H1 (cell line): ENCODE results near the gene CAMK2D. TPM values are rescaled to one million over a fixed set of nuclear protein-coding genes. Genes with fewer than 3 reads are reported as not detected.

Experiments used
- CTCF ChIA-PET: fragments of 300-600 bp; sonication (Branson Sonifier 250); formaldehyde crosslinking; loops from one replicate; lab custom pipeline; 2021; ENCODE audit not compliant: partially characterized antibody; lab: Charles Lee
- POLR2A ChIA-PET: fragments of 300-600 bp; sonication (Branson Sonifier 250); formaldehyde crosslinking; loops from one replicate; lab custom pipeline; 2021; ENCODE audit warnings: inconsistent platforms; ENCODE audit not compliant: partially characterized antibody; lab: Charles Lee
- DNase-seq, 2 experiments: peaks; one replicate each; pipeline versions ENCODE4 v3.0.0 to v3.0.0-alpha.2; 2010 to 2022; ENCODE audit warnings: low spot score in 2 of 2, low read depth in 1 of 2, mixed read lengths in 1 of 2
- FAIRE-seq: peaks from 2 replicates; lab custom pipeline; 2011; peaks lifted over from hg19 to GRCh38; lab: Jason Lieb, UNC
- H2AFZ ChIP-seq: 2 replicates; pipeline ENCODE4 v1.8.1; 2012; ENCODE audit warnings: low read length, inconsistent platforms
- H2AK5ac ChIP-seq: 2 replicates; pipeline ENCODE4 v1.6.1; 2013; ENCODE audit warnings: low read depth, low read length
- H2BK120ac ChIP-seq: replicated peaks from 2 replicates; pipeline ENCODE3; 2013; ENCODE audit warnings: low read depth, low read length, inconsistent platforms
- H2BK12ac ChIP-seq: 2 replicates; pipeline ENCODE4 v1.6.1; 2013; ENCODE audit warnings: low read depth, low read length
- H2BK15ac ChIP-seq: 2 replicates; pipeline ENCODE4 v1.6.1; 2013; ENCODE audit warnings: low read length
- H2BK20ac ChIP-seq: 2 replicates; pipeline ENCODE4 v1.6.1; 2013; ENCODE audit warnings: low read length
- H2BK5ac ChIP-seq: 2 replicates; pipeline ENCODE4 v1.6.1; 2013; ENCODE audit warnings: low read depth, low read length
- H3K14ac ChIP-seq: 2 replicates; pipeline ENCODE4 v1.6.1; 2013; ENCODE audit warnings: inconsistent platforms; ENCODE audit not compliant: insufficient read length
- H3K18ac ChIP-seq: 2 replicates; pipeline ENCODE4 v1.6.1; 2013; ENCODE audit warnings: low read length; ENCODE audit errors: extremely low read depth
- H3K23ac ChIP-seq: 2 replicates; pipeline ENCODE4 v1.6.1; 2013; ENCODE audit warnings: inconsistent platforms; ENCODE audit not compliant: insufficient read length
- H3K23me2 ChIP-seq: 2 replicates; pipeline ENCODE4 v1.6.1; 2013; ENCODE audit warnings: low read depth, low read length
- H3K27ac ChIP-seq: 2 replicates; pipeline ENCODE4 v1.6.1; 2011; ENCODE audit warnings: low read depth, low read length, inconsistent platforms
- H3K27me3 ChIP-seq, 4 experiments: replicated peaks in 1 of 4; 1 replicate in 1 of 4; 2 replicates in 3 of 4; pipeline versions ENCODE4 v1.6.1 to v1.8.1; 2011 to 2013; ENCODE audit warnings: low read length in 3 of 4, mild to moderate bottlenecking in 3 of 4, inconsistent platforms in 2 of 4, mixed read lengths in 2 of 4, moderate library complexity in 1 of 4; ENCODE audit not compliant: control insufficient read depth in 3 of 4, insufficient read depth in 3 of 4; ENCODE audit errors: extremely low read depth in 1 of 4
- H3K36me3 ChIP-seq, 4 experiments: 2 replicates each; pipeline versions ENCODE4 v1.6.1 to v1.8.1; 2011 to 2013; ENCODE audit warnings: mild to moderate bottlenecking in 4 of 4, low read length in 3 of 4, moderate library complexity in 2 of 4, control low read depth in 1 of 4, inconsistent platforms in 1 of 4; ENCODE audit not compliant: insufficient read depth in 4 of 4, control insufficient read depth in 2 of 4
- H3K4ac ChIP-seq: replicated peaks from 2 replicates; pipeline ENCODE3; 2013; ENCODE audit warnings: low read length, low read depth, mixed read lengths, inconsistent platforms; ENCODE audit not compliant: insufficient read length
- H3K4me1 ChIP-seq, 4 experiments: replicated peaks in 1 of 4; 1 replicate in 1 of 4; 2 replicates in 3 of 4; pipeline versions ENCODE4 v1.6.1 to v1.8.1; 2011 to 2013; ENCODE audit warnings: low read length in 3 of 4, inconsistent platforms in 2 of 4, mixed read lengths in 1 of 4; ENCODE audit not compliant: insufficient read depth in 4 of 4, control insufficient read depth in 3 of 4
- H3K4me2 ChIP-seq, 2 experiments: 2 replicates each; pipeline versions ENCODE4 v1.6.1 to v1.8.1; 2011 to 2013; ENCODE audit warnings: low read depth in 2 of 2, low read length in 2 of 2, control low read depth in 1 of 2, inconsistent platforms in 1 of 2, mild to moderate bottlenecking in 1 of 2; ENCODE audit not compliant: insufficient read depth in 1 of 2
- H3K4me3 ChIP-seq, 4 experiments: fragments of 200-600, 300-600 bp in 1 of 4; sonication (generic), shearing (Covaris generic), sonication (Bioruptor Twin) in 1 of 4; 2 replicates each; pipeline versions ENCODE4 v1.5.1 to v1.8.1; 2011 to 2016; ENCODE audit warnings: low read length in 4 of 4, low read depth in 3 of 4, control low read depth in 2 of 4, inconsistent platforms in 2 of 4, mild to moderate bottlenecking in 2 of 4, mixed read lengths in 1 of 4, moderate library complexity in 1 of 4; ENCODE audit not compliant: insufficient read depth in 2 of 4; ENCODE audit errors: extremely low read depth in 1 of 4
- H3K56ac ChIP-seq: replicated peaks from 2 replicates; pipeline ENCODE3; 2013; ENCODE audit warnings: low read depth, mild to moderate bottlenecking, mixed read lengths, low read length, inconsistent platforms; ENCODE audit not compliant: insufficient read length
- H3K79me1 ChIP-seq: 2 replicates; pipeline ENCODE4 v1.6.1; 2013; ENCODE audit warnings: low read depth, low read length, control low read depth
- H3K79me2 ChIP-seq, 2 experiments: 2 replicates each; pipeline versions ENCODE4 v1.6.1 to v1.8.1; 2012 to 2013; ENCODE audit warnings: low read length in 2 of 2, mild to moderate bottlenecking in 2 of 2, inconsistent platforms in 1 of 2; ENCODE audit not compliant: insufficient read depth in 2 of 2, control insufficient read depth in 1 of 2
- H3K9ac ChIP-seq, 4 experiments: replicated peaks in 1 of 4; 1 replicate in 1 of 4; 2 replicates in 3 of 4; pipeline versions ENCODE4 v1.6.1 to v1.8.1; 2011 to 2013; ENCODE audit warnings: low read depth in 3 of 4, low read length in 3 of 4, control low read depth in 2 of 4, mild to moderate bottlenecking in 2 of 4, moderate library complexity in 2 of 4, inconsistent platforms in 1 of 4; ENCODE audit errors: extremely low read depth in 1 of 4
- H3K9me3 ChIP-seq, 2 experiments: 2 replicates each; pipeline versions ENCODE4 v1.6.1 to v1.8.1; 2012 to 2013; ENCODE audit warnings: mild to moderate bottlenecking in 2 of 2, moderate library complexity in 2 of 2, control low read depth in 1 of 2, inconsistent platforms in 1 of 2, low read depth in 1 of 2, low read length in 1 of 2, mixed read lengths in 1 of 2; ENCODE audit not compliant: insufficient read depth in 2 of 2
- H4K20me1 ChIP-seq, 2 experiments: replicated peaks in 1 of 2; 2 replicates each; pipeline versions ENCODE3 to v1.8.1; 2011 to 2013; ENCODE audit warnings: inconsistent platforms in 2 of 2, low read length in 2 of 2, mild to moderate bottlenecking in 1 of 2; ENCODE audit not compliant: insufficient read depth in 2 of 2, control insufficient read depth in 1 of 2
- H4K5ac ChIP-seq: 2 replicates; pipeline ENCODE4 v1.6.1; 2013; ENCODE audit warnings: low read length, low read depth, mixed read lengths, inconsistent platforms; ENCODE audit not compliant: insufficient read length
- H4K8ac ChIP-seq: 2 replicates; pipeline ENCODE4 v1.8.0; 2013; ENCODE audit warnings: mild to moderate bottlenecking, moderate library complexity, low read length, inconsistent platforms; ENCODE audit not compliant: insufficient read depth; ENCODE audit errors: extremely low read depth
- H4K91ac ChIP-seq: replicated peaks from 2 replicates; pipeline ENCODE3; 2013; ENCODE audit warnings: low read length, mixed read lengths, inconsistent platforms; ENCODE audit not compliant: insufficient read length
- JUN ChIP-seq: IDR thresholded peaks from 2 replicates; pipeline ENCODE4 v1.6.1; 2011; ENCODE audit warnings: low read depth, mild to moderate bottlenecking, improper control_type of control experiment, low read length
- WGBS, 2 experiments: shearing (Covaris generic) in 1 of 2; methylation state at CpG; one replicate each; pipeline versions ENCODE4 v1.1.6 to v1.1.7; 2013 to 2015; ENCODE audit warnings: low lambda C conversion rate in 2 of 2, mixed read lengths in 2 of 2, inconsistent platforms in 1 of 2, low coverage in 1 of 2, missing lambda C conversion rate in 1 of 2; ENCODE audit not compliant: insufficient replicate concordance in 2 of 2, insufficient coverage in 1 of 2, insufficient read length in 1 of 2; ENCODE audit errors: extremely low coverage in 1 of 2, missing lambda C conversion rate in 1 of 2; 5-methylcytosine and 5-hydroxymethylcytosine counted together
- polyA plus RNA-seq, 7 experiments: library from polyadenylated mRNA; depleted of rRNA in 3 of 7; stranded (reverse) in 5 of 7; unstranded in 2 of 7; fragments of >200 nt in 5 of 7; fragments of 200-250 nt in 2 of 7; gene quantifications; 1 replicate in 5 of 7; 2 replicates in 1 of 7; 4 replicates in 1 of 7; pipeline versions ENCODE4 v1.2.1 to v1.2.3, GENCODE V29; 2011 to 2013; ENCODE audit warnings: missing spikeins in 2 of 7, mixed read lengths in 2 of 7
- total RNA-seq: library from RNA; stranded (reverse); fragmentation: NEBNext Ultra II Directional; extraction: Animal tissue kit (Norgen Biotek cat#: 25700); gene quantifications from 2 replicates; pipeline ENCODE4 v1.2.1, GENCODE V29; 2021
- TF ChIP-seq, protein P1 (sequence below): IDR thresholded peaks from 2 replicates; pipeline ENCODE4 v1.6.1; 2012; ENCODE audit warnings: inconsistent platforms

Gene CAMK2D
- total and polyA plus RNA-seq, 2 of the 8 experiments (the other 6 are each of a cell fraction or from before 2014, with no cell fraction given), result 3.2 to 7.0 TPM

DNA sequence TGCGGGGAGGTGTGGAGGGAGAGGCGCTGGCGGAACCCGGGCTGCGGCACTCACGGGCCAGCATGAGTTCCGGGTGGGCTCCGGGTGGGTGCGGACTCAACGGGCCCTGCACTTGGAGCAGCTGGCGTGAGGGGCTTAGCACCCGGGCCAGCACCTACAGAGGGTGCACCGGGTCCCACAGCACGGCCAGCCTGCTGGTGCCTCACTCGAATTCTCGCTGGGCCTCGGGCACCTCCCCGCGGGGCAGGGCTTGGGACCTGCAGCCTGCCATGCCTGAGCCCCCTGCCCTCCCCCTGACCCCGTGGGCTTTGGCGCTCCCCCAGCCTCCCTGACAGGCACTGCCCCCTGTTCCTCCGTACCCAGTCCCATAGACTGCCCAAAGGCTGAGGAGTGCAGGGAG, 10.8 kb upstream of the CAMK2D start:
- Histone ChIP-seq H3K36me3 (peaks cover 0 to 4% (median 0%) of the 10 kb centered on the region in 4 experiments; a peak in 1 of 8 replicates), H2BK120ac (no peak overlapping the region), H3K9ac (no peak overlapping the region), H4K91ac (no peak overlapping the region), H2BK5ac (no peak overlapping the region), H4K20me1 (no peaks in the 10 kb centered on the region), H3K4me3 (no peak overlapping the region), H3K27ac (no peak overlapping the region; the same call in 1 of the 2 replicates), H3K27me3 (no peaks in the 10 kb centered on the region), H2BK15ac (no peak overlapping the region), H3K4me2 (no peak overlapping the region), H2AK5ac (no peak overlapping the region), H4K5ac (no peak overlapping the region), H4K8ac (no peak overlapping the region), H3K4ac (no peak overlapping the region), H3K14ac (no peak overlapping the region), H2AFZ (no peak overlapping the region), H3K4me1 (no peaks in the 10 kb centered on the region), H3K9me3 (peaks cover 0 to 8% of the 10 kb centered on the region in 2 experiments; a peak in 2 of 4 replicates), H2BK20ac (no peak overlapping the region), H3K79me1 (no peaks in the 10 kb centered on the region), H3K56ac (no peak overlapping the region), H3K23ac (no peak overlapping the region), H3K18ac (no peak overlapping the region), H3K23me2 (no peaks in the 10 kb centered on the region), H3K79me2 (no peaks in the 10 kb centered on the region), H2BK12ac (no peak overlapping the region)
- FAIRE-seq (no peak), DNase-seq (no peak)
- POLR2A ChIA-PET, result no interaction called here
- CTCF ChIA-PET, result interaction anchor here (0.6 to 0.7 kb wide), 2 partner anchors 107 to 299 kb away, joined by 3 read pairs; no protein-coding TSS in a partner anchor
- TF ChIP-seq, protein P1, sequence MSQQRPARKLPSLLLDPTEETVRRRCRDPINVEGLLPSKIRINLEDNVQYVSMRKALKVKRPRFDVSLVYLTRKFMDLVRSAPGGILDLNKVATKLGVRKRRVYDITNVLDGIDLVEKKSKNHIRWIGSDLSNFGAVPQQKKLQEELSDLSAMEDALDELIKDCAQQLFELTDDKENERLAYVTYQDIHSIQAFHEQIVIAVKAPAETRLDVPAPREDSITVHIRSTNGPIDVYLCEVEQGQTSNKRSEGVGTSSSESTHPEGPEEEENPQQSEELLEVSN, result no peak
- no peak for TF ChIP-seq JUN
- WGBS, 2 experiments, result 92% methylated on average over 2 of the region's 22 CpGs; no CpG with 5 or more reads in 1 of the 2 experiments
